ENCODE measurements around the gene MNT.

GRCh38 chr17:2362016-2362415 lies 38.8 kb downstream of the MNT start:
- TF ChIP-seq MXI1 (conservative IDR thresholded peaks at IDR 0.05; ENCODE audit: poor library complexity, severe bottlenecking) = no peak
- no peak for TF ChIP-seq TAF1 (IDR thresholded peaks at IDR 0.05; ENCODE audit: low read depth)
- TF ChIP-seq, protein P1, sequence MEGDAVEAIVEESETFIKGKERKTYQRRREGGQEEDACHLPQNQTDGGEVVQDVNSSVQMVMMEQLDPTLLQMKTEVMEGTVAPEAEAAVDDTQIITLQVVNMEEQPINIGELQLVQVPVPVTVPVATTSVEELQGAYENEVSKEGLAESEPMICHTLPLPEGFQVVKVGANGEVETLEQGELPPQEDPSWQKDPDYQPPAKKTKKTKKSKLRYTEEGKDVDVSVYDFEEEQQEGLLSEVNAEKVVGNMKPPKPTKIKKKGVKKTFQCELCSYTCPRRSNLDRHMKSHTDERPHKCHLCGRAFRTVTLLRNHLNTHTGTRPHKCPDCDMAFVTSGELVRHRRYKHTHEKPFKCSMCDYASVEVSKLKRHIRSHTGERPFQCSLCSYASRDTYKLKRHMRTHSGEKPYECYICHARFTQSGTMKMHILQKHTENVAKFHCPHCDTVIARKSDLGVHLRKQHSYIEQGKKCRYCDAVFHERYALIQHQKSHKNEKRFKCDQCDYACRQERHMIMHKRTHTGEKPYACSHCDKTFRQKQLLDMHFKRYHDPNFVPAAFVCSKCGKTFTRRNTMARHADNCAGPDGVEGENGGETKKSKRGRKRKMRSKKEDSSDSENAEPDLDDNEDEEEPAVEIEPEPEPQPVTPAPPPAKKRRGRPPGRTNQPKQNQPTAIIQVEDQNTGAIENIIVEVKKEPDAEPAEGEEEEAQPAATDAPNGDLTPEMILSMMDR (IDR thresholded peaks at IDR 0.05; ENCODE audit: poor library complexity, severe bottlenecking) = no peak

All from neural cell (in vitro differentiated cells).